Activated gamma-delta T cell treated with anti-CD3 and anti-CD28 coated beads, Interleukin-2, amount 50 U/mL, for 16 hours (primary cell): ENCODE data around the gene EEF1AKMT3.
"Not testable (repeated sequence)": the region's sequence is repeated elsewhere in the genome, so short reads cannot be mapped to it uniquely, and the experiment has no call there.

Experiments
- DNase-seq: peaks from one replicate; pipeline ENCODE4 v3.0.0-alpha.2; 2020; ENCODE audit warnings: low read depth

The EEF1AKMT3 gene

GRCh38 chr12:57817261-57817989 is 45.0 kb downstream of the EEF1AKMT3 start:
- DNase-seq: no peak

- DNase-seq: not testable (repeated sequence)
These were observed 45.5 kb downstream of the EEF1AKMT3 start for GRCh38 chr12:57817990-57818331.

- DNase-seq: not testable (repeated sequence)
These were observed 47.7 kb downstream of the EEF1AKMT3 start for GRCh38 chr12:57820119-57820518.

- DNase-seq: not testable (repeated sequence)
These were observed 48.6 kb downstream of the EEF1AKMT3 start for GRCh38 chr12:57821015-57821414.

- DNase-seq: no peak
These were observed 49.2 kb downstream of the EEF1AKMT3 start for GRCh38 chr12:57821474-57822214.

GRCh38 chr12:57822392-57823130 is 50.1 kb downstream of the EEF1AKMT3 start:
- DNase-seq: no peak

- no peak for DNase-seq
These were observed 50.9 kb downstream of the EEF1AKMT3 start for GRCh38 chr12:57823131-57823907.

GRCh38 chr12:57823908-57824640 is 51.7 kb downstream of the EEF1AKMT3 start:
- no peak for DNase-seq

GRCh38 chr12:57825451-57825850 is 53.0 kb downstream of the EEF1AKMT3 start:
- no peak for DNase-seq

- no peak for DNase-seq
These were observed 54.0 kb downstream of the EEF1AKMT3 start for GRCh38 chr12:57826400-57826799.

- no peak for DNase-seq
These were observed 54.6 kb downstream of the EEF1AKMT3 start for GRCh38 chr12:57826966-57827365.

- DNase-seq: no peak
These were observed 56.8 kb downstream of the EEF1AKMT3 start for GRCh38 chr12:57829025-57829777.

GRCh38 chr12:57830393-57830792 is 58.0 kb downstream of the EEF1AKMT3 start:
- DNase-seq: no peak
